ENCODE results near the gene PIP5K1B. TPM values are rescaled to one million over a fixed set of nuclear protein-coding genes. Genes with fewer than 3 reads are reported as not detected.

The PIP5K1B gene
- total and polyA plus RNA-seq, 2 donors (not counting 1 experiment from before 2014, with no cell fraction given): 11.8 to 24.1 TPM

DNA sequence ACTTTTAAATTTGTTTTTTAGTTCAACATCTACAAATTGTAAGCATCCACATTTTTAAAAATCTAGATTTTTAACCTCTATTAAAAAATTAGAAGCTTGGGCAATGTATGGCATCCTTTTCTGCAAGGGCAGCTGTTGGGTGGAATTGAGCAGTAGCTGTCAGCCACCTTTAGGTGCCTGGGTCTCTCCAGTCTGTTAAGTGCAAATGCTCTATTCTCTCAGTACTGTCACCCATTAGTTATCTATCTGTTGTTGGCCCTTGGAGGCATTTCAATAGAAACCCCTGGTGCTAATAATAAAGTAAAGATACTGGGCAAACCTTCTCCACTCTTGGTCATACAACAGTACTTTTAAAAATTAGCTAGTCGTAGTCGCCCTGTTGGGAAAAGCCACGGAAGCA is 63.6 kb downstream of the PIP5K1B start:
- TF ChIP-seq, protein P1, sequence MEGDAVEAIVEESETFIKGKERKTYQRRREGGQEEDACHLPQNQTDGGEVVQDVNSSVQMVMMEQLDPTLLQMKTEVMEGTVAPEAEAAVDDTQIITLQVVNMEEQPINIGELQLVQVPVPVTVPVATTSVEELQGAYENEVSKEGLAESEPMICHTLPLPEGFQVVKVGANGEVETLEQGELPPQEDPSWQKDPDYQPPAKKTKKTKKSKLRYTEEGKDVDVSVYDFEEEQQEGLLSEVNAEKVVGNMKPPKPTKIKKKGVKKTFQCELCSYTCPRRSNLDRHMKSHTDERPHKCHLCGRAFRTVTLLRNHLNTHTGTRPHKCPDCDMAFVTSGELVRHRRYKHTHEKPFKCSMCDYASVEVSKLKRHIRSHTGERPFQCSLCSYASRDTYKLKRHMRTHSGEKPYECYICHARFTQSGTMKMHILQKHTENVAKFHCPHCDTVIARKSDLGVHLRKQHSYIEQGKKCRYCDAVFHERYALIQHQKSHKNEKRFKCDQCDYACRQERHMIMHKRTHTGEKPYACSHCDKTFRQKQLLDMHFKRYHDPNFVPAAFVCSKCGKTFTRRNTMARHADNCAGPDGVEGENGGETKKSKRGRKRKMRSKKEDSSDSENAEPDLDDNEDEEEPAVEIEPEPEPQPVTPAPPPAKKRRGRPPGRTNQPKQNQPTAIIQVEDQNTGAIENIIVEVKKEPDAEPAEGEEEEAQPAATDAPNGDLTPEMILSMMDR (IDR thresholded peaks at IDR 0.05): no peak
- no peak for TF ChIP-seq EZH2 (IDR thresholded peaks at IDR 0.05; ENCODE audit: borderline replicate concordance, insufficient read depth, low read depth, low read length, poor library complexity, severe bottlenecking)
- no peak for ATAC-seq (ENCODE audit: low read depth)

DNA sequence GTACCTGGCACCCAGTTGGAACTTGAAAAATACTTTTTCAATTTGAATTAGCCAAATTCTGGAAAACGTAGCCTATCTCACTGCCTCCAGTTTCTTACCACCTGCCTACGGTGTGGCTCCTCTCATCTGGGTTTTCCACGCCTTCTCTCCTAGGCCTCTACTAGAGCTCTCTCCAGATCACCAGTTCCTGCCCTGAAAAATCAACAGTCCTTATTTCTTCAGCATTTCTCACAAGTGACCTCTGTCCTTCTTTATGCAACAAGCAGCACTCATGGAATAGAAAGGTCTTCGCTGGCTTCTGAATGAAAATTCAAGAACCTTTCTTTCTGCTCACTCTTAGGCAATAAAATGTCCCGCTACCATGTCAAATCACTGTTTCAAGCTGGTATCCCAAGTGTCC is 64.8 kb downstream of the PIP5K1B start:
- no peak overlapping the region for H2AFZ ChIP-seq (ENCODE audit: insufficient read depth, low read depth, low read length, poor library complexity, severe bottlenecking)
- H3K27me3 ChIP-seq (replicated peaks in 1 of 4; ENCODE audit: control extremely low read depth in 1 of 4, control insufficient read depth in 3 of 4, insufficient read depth in 4 of 4, low read length in 3 of 4): no peaks in the 10 kb centered on the region
- intact Hi-C loops (cut with micrococcal nuclease): no loop called here
- H3K4me1 ChIP-seq (ENCODE audit: control insufficient read depth in 2 of 2, insufficient read depth in 2 of 2, low read length in 2 of 2): no peaks in the 10 kb centered on the region
- H3K79me2 ChIP-seq (ENCODE audit: control insufficient read depth, insufficient read depth, low read length): peaks cover 8% of the 10 kb centered on the region
- TF ChIP-seq, protein P1 (IDR thresholded peaks at IDR 0.05): no peak
- no peak for TF ChIP-seq EZH2 (IDR thresholded peaks at IDR 0.05; ENCODE audit: borderline replicate concordance, insufficient read depth, low read depth, low read length, poor library complexity, severe bottlenecking)
- ATAC-seq (ENCODE audit: low read depth) (no peak), DNase-seq (no peak)
- no peak overlapping the region for H3K27ac Mint-ChIP-seq
- POLR2A ChIA-PET: no interaction called here
- no peak overlapping the region for H3K4me3 ChIP-seq (ENCODE audit: control extremely low read depth in 1 of 5, extremely low read depth in 1 of 5, insufficient read depth in 1 of 5, low read depth in 2 of 5, low read length in 4 of 5)
- WGBS (ENCODE audit: insufficient coverage): 96% methylated on average over 5 of the region's 5 CpGs
- H3K9me3 Mint-ChIP-seq (ENCODE audit: insufficient read depth): no peaks in the 10 kb centered on the region
- no peak overlapping the region for H3K4me2 ChIP-seq (replicated peaks; ENCODE audit: low read depth, low read length, poor library complexity, severe bottlenecking)
- H3K9ac ChIP-seq (ENCODE audit: low read length): no peak overlapping the region
- CTCF ChIA-PET: interaction anchor here (0.9 to 1.0 kb wide), 2 partner anchors 78 to 229 kb away, joined by 3 read pairs; no protein-coding TSS in a partner anchor
- H4K20me1 ChIP-seq (ENCODE audit: control insufficient read depth, insufficient read depth, low read length, poor library complexity, severe bottlenecking): peaks cover 22% of the 10 kb centered on the region
- no peak overlapping the region for H3K4me3 Mint-ChIP-seq
- no peaks in the 10 kb centered on the region for H3K27me3 Mint-ChIP-seq
- H3K27ac ChIP-seq (ENCODE audit: low read length in 2 of 2): no peak overlapping the region
- peaks cover 0 to 4% of the 10 kb centered on the region in 2 experiments for H3K36me3 ChIP-seq (replicated peaks in 1 of 2; ENCODE audit: control extremely low read depth in 1 of 2, control insufficient read depth in 1 of 2, extremely low read depth in 1 of 2, insufficient read depth in 2 of 2, low read length in 1 of 2)
- peaks cover 2% of the 10 kb centered on the region for H3K4me1 Mint-ChIP-seq
- no peaks in the 10 kb centered on the region for H3K9me3 ChIP-seq (ENCODE audit: control extremely low read depth in 1 of 3, control insufficient read depth in 2 of 3, insufficient read depth in 1 of 3, low read length in 2 of 3)

More for the DNA sequence above, 63.6 kb downstream of the PIP5K1B start:
- Histone ChIP-seq H3K27me3 (replicated peaks in 1 of 4; ENCODE audit: control extremely low read depth in 1 of 4, control insufficient read depth in 3 of 4, insufficient read depth in 4 of 4, low read length in 3 of 4) (no peaks in the 10 kb centered on the region), H3K9ac (ENCODE audit: low read length) (no peak overlapping the region), H2AFZ (ENCODE audit: insufficient read depth, low read depth, low read length, poor library complexity, severe bottlenecking) (no peak overlapping the region), H3K4me2 (replicated peaks; ENCODE audit: low read depth, low read length, poor library complexity, severe bottlenecking) (no peak overlapping the region), H3K36me3 (replicated peaks in 1 of 2; ENCODE audit: control extremely low read depth in 1 of 2, control insufficient read depth in 1 of 2, extremely low read depth in 1 of 2, insufficient read depth in 2 of 2, low read length in 1 of 2) (peaks cover 0 to 4% of the 10 kb centered on the region in 2 experiments), H3K27ac (ENCODE audit: low read length in 2 of 2) (no peak overlapping the region), H4K20me1 (ENCODE audit: control insufficient read depth, insufficient read depth, low read length, poor library complexity, severe bottlenecking) (peaks cover 22% of the 10 kb centered on the region), H3K79me2 (ENCODE audit: control insufficient read depth, insufficient read depth, low read length) (peaks cover 18% of the 10 kb centered on the region), H3K9me3 (ENCODE audit: control extremely low read depth in 1 of 3, control insufficient read depth in 2 of 3, insufficient read depth in 1 of 3, low read length in 2 of 3) (no peaks in the 10 kb centered on the region), H3K4me3 (ENCODE audit: control extremely low read depth in 1 of 5, extremely low read depth in 1 of 5, insufficient read depth in 1 of 5, low read depth in 2 of 5, low read length in 4 of 5) (no peak overlapping the region), H3K4me1 (ENCODE audit: control insufficient read depth in 2 of 2, insufficient read depth in 2 of 2, low read length in 2 of 2) (peaks cover 1% of the 10 kb centered on the region in 2 donors)
- H3K27ac Mint-ChIP-seq: no peak overlapping the region
- intact Hi-C loops (cut with micrococcal nuclease): no loop called here
- peaks cover 4% of the 10 kb centered on the region for H3K4me1 Mint-ChIP-seq
- H3K9me3 Mint-ChIP-seq (ENCODE audit: insufficient read depth): no peaks in the 10 kb centered on the region
- CTCF ChIA-PET: interaction anchor here (1.0 to 1.3 kb wide), 2 partner anchors 11 to 24 kb away, joined by 3 to 4 read pairs; a partner anchor contains a TSS
- no peak overlapping the region for H3K4me3 Mint-ChIP-seq
- no peaks in the 10 kb centered on the region for H3K27me3 Mint-ChIP-seq
- WGBS (ENCODE audit: insufficient coverage): no CpG with 5 or more reads among the region's 3 CpGs
- no peak for DNase-seq
- POLR2A ChIA-PET: no interaction called here

All from B cell (primary cell).